ENCODE results near the gene EIF5A. TPM values are rescaled to one million over a fixed set of nuclear protein-coding genes. Genes with fewer than 3 reads are reported as not detected.

Gene EIF5A
- total RNA-seq, 2 experiments from 2014 or later, result 774 to 776 TPM

DNA sequence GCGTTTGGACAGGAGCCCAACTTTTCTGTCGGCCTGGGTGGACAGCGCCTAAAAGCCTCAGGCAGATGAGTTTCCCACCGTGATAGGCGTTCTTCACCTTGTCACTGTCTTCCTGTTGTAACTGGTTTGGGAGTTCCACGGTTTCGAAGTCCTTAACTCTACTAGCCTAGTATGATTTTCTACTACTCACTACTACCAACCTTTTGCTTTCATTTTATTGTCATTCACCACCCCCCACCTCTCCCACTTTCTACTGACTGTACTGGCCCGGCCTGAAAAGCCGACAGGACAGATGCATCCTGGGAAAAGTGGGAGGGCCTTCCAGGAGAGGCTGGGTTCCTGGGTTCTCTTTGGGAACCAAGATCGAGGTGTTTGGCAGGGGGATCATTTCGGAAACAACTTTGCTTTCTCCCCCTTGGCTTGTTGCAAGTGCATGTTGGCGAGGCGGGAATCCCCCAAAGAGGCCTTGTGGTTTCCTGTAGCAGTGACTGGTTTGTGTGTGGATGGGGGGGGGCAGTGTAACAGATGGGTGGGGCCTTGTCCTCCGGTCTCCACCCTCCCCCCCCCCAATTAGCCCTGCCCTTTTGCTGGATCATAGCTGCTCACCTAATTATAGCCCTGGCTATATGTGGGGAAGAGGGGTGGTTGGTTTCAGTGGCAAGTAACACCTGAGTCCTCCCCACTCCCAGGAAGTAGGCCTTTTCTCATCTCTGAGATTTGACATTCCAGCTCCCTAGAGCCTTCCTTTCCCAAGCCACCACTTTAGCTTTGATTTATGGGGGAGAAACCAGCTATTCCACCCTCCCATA is 1.4 kb downstream of the EIF5A start:
- H3K36me3 Mint-ChIP-seq, result peaks cover 53% of the 10 kb centered on the region
- H3K27ac Mint-ChIP-seq, result peak overlapping the region; percentile 97
- CTCF ChIA-PET, result interaction anchor here (0.8 to 1.8 kb wide), 6 partner anchors 11 to 252 kb away, joined by 3 to 9 read pairs (median 4); partner anchors contain the start of genes SENP3 and SLC2A4
- POLR2A ChIA-PET, result interaction anchor here (0.6 to 2.4 kb wide), 14 partner anchors 12 to 378 kb away, joined by 3 to 13 read pairs (median 3); partner anchors contain the start of genes ACAP1, CTDNEP1, ELP5 and NEURL4
- peaks cover 2% of the 10 kb centered on the region for H3K27me3 Mint-ChIP-seq
- peaks cover 46% of the 10 kb centered on the region for H3K4me1 Mint-ChIP-seq (ENCODE audit: low read depth)
- H3K9me3 Mint-ChIP-seq, result no peaks in the 10 kb centered on the region
- peak overlapping the region; percentile 85 for H3K4me3 Mint-ChIP-seq
- intact Hi-C loops (cut with micrococcal nuclease), result loop anchor here (5.0 kb wide), 2 partner anchors 93 to 533 kb away; partner anchors contain the start of gene TMEM256
- peak; percentile 90 for DNase-seq

DNA sequence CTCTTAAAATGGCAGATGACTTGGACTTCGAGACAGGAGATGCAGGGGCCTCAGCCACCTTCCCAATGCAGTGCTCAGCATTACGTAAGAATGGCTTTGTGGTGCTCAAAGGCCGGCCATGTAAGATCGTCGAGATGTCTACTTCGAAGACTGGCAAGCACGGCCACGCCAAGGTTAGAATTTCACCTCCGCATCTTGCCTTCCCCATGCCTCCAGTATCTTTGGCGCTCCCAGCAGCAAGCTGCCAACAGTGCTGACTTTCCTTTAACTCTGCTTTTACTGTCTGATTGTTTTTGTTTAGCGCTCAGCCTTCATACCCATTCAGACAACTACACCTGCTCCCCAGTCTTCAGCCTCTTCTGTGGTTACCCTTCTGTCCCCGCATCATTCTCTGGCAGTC is 2.2 kb downstream of the EIF5A start:
- Mint-ChIP-seq H3K27ac (peak overlapping the region; percentile 97), H3K27me3 (peaks cover 2% of the 10 kb centered on the region), H3K4me1 (ENCODE audit: low read depth) (peaks cover 54% of the 10 kb centered on the region), H3K9me3 (no peaks in the 10 kb centered on the region), H3K36me3 (peaks cover 53% of the 10 kb centered on the region), H3K4me3 (peak overlapping the region; percentile 85)
- no peak for DNase-seq
- intact Hi-C loops (cut with micrococcal nuclease), result loop anchor here (5.0 kb wide), 2 partner anchors 93 to 533 kb away; partner anchors contain the start of gene TMEM256
- POLR2A ChIA-PET, result interaction anchor here (0.6 to 2.4 kb wide), 9 partner anchors 17 to 377 kb away, joined by 3 to 13 read pairs (median 4); partner anchors contain the start of genes ACAP1, NEURL4, POLR2A and TP53
- CTCF ChIA-PET, result interaction anchor here (1.1 to 1.8 kb wide), 3 partner anchors 11 to 29 kb away, joined by 4 to 9 read pairs (median 6); partner anchors contain the start of gene SLC2A4

DNA sequence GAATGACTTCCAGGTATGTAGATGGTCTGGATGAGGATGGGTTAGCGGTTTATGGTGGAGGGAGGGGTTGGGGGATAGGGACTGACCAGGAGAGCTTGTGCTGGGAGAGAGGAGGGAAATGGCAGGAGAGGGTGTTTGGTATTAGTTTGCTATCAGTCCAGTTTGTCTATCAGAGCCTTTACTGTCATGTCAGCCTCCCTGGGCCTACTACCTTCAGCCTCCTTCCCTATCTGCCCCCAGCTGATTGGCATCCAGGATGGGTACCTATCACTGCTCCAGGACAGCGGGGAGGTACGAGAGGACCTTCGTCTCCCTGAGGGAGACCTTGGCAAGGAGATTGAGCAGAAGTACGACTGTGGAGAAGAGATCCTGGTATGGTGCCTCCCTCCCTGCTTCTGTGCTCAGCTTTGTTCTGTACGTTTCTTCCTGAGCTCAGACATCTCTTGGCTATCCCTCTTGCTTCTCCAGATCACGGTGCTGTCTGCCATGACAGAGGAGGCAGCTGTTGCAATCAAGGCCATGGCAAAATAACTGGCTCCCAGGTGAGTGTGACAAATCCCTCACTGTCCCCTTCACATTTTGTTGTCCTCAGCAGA is 3.8 kb downstream of the EIF5A start:
- H3K9me3 Mint-ChIP-seq, result no peaks in the 10 kb centered on the region
- intact Hi-C loops (cut with micrococcal nuclease), result no loop called here
- CTCF ChIA-PET, result interaction anchor here (1.9 kb wide), 2 partner anchors 13 to 249 kb away, joined by 4 read pairs; no protein-coding TSS in a partner anchor
- POLR2A ChIA-PET, result interaction anchor here (1.1 to 1.3 kb wide), 2 partner anchors 18 to 266 kb away, joined by 3 read pairs; no protein-coding TSS in a partner anchor
- H3K27ac Mint-ChIP-seq, result peak overlapping the region; percentile 70
- no peak for DNase-seq
- peaks cover 56% of the 10 kb centered on the region for H3K36me3 Mint-ChIP-seq
- H3K4me1 Mint-ChIP-seq (ENCODE audit: low read depth), result peaks cover 58% of the 10 kb centered on the region
- no peak overlapping the region for H3K4me3 Mint-ChIP-seq
- H3K27me3 Mint-ChIP-seq, result peaks cover 2% of the 10 kb centered on the region

DNA sequence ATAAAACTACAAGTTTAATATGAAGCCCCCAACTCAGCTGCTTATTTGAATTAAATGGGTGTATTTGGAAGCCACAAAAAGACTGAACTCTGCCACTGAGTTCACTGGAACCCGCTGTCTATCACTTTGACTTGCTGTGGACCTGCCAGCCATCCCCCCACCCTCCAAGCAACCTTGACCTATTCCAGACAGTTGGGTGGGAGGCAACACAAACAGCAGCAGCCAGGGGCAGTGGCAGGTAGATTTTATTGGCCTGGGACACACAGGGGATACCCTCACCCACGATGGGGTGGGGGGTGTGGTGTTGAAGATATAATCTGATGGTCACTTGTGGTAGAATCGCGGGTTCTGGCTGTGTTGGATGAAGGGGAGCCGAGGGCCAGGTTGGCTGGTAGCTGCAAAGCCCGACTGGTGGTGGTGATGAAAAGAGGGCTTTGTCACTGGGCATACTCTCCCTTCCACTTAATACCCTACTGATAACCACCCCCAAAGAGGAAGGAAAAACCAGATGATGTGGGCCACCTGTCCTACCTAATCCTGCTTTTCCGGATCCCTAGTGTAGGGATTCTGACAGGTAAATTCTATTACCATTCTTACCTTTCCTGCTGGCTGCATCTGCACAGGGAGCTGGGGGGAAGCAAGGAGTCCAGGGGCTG is 5.1 kb downstream of the EIF5A start:
- Mint-ChIP-seq H3K4me1 (ENCODE audit: low read depth) (peaks cover 61% of the 10 kb centered on the region), H3K27ac (peak overlapping the region; percentile 56), H3K9me3 (no peaks in the 10 kb centered on the region), H3K36me3 (peaks cover 55% of the 10 kb centered on the region), H3K27me3 (no peaks in the 10 kb centered on the region), H3K4me3 (no peak overlapping the region)
- CTCF ChIA-PET, result interaction anchor here (0.9 to 1.1 kb wide), 2 partner anchors 11 to 12 kb away, joined by 3 to 6 read pairs; no protein-coding TSS in a partner anchor
- intact Hi-C loops (cut with micrococcal nuclease), result no loop called here
- DNase-seq, result no peak
- POLR2A ChIA-PET, result interaction anchor here (0.7 to 2.3 kb wide), 5 partner anchors 16 to 271 kb away, joined by 3 to 19 read pairs (median 4); partner anchors contain the start of genes ACAP1, MPDU1 and NEURL4

DNA sequence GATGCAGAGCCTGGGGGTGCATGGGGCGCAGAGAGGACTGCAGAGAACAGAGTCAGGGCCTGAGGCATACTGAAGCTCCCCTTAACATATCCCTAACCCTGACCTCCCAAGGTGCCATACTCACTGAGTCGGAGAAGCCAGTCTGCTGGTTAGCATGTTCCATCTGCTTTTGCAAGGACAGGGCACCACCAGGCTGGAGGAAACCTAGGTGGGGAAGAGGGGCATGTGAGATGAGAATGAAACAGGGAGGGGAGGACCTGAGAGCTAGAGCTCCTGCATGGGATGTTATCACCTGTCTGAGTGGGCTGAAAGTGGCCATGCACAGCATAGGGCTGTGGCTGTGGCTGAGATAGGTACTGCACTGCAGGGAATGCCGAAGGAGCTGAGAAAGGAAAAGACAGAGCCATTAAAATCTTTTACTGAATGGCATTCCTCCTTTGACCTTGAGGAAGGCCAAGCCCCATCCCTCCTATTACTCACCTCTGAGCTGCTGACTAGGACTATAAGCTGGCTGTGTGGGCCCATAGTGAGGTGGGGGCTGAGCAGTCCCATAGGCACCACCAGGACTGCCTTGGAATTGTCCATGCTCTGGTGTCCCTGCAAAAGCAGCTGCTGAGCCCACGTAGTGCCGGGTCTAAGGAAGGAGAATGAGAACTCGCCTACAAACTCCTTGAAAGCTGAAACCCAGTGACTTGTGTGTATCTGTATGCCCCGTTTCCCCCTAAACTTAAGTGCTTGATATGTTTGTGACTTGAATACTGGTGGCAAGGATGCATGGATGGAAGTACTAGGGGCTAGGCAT is 5.9 kb downstream of the EIF5A start:
- Mint-ChIP-seq H3K36me3 (peaks cover 59% of the 10 kb centered on the region), H3K27me3 (no peaks in the 10 kb centered on the region), H3K4me3 (peak overlapping the region; percentile 32), H3K4me1 (ENCODE audit: low read depth) (peaks cover 61% of the 10 kb centered on the region), H3K27ac (peak overlapping the region; percentile 56), H3K9me3 (no peaks in the 10 kb centered on the region)
- ChIA-PET POLR2A (interaction anchor here (0.7 to 2.3 kb wide), 6 partner anchors 16 to 270 kb away, joined by 3 to 19 read pairs (median 4); partner anchors contain the start of genes ACAP1, MPDU1, NEURL4 and PHF23), CTCF (interaction anchor here (0.9 to 2.6 kb wide), 4 partner anchors 10 to 17 kb away, joined by 3 to 7 read pairs (median 4); no protein-coding TSS in a partner anchor)
- intact Hi-C loops (cut with micrococcal nuclease), result no loop called here
- DNase-seq, result no peak

DNA sequence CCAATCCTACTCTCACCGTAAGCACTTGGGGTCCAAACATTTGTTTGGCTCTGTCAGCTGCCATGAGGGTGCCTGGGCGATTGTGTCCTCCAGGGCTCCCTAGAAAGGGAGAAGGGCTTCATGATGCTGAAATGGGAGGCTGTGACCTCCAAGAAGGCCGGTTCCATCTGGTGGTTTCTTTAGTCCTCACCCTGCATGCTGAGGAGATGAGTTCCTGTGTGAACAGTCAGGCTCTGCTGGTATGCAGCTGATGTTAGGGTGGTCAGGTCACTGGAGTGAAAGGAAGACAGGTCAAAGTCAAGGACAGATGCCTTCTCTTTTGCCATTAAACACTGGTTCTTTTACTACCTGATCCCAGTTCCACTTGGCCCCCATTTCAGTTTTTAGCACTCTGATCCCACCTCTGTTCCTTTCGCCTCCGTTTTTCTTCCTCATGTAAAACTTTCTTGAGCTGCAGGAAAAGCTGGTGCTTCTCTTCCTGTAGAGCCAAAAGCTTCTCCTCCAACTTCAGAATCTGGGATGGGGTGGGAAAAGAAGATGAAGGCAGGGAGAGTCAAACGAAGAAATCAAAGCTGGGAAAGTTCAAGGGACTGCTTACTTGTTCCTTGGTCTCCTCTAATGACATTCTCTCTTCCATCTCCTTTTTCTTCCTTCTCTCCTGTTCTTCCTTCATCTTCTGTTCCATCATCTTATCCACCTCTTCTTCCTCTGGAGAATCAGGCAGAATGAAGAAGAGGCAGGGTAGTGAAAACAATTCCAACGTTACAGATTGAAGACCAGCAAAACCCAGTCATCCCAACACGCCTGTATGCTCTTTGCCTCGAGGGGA is 6.7 kb downstream of the EIF5A start:
- Mint-ChIP-seq H3K27ac (peak overlapping the region; percentile 53), H3K4me3 (peak overlapping the region; percentile 80), H3K9me3 (no peaks in the 10 kb centered on the region), H3K27me3 (no peaks in the 10 kb centered on the region), H3K4me1 (ENCODE audit: low read depth) (peaks cover 60% of the 10 kb centered on the region), H3K36me3 (peaks cover 55% of the 10 kb centered on the region)
- intact Hi-C loops (cut with micrococcal nuclease), result loop anchor here (2.0 kb wide), 1 partner anchor 37 kb away; no protein-coding TSS in a partner anchor
- DNase-seq, result no peak
- POLR2A ChIA-PET, result interaction anchor here (0.8 to 2.3 kb wide), 7 partner anchors 16 to 269 kb away, joined by 3 to 19 read pairs (median 3); partner anchors contain the start of genes ACAP1, DVL2, MPDU1 and PHF23
- CTCF ChIA-PET, result interaction anchor here (0.9 to 2.6 kb wide), 4 partner anchors 9 to 122 kb away, joined by 3 to 7 read pairs (median 4); no protein-coding TSS in a partner anchor

DNA sequence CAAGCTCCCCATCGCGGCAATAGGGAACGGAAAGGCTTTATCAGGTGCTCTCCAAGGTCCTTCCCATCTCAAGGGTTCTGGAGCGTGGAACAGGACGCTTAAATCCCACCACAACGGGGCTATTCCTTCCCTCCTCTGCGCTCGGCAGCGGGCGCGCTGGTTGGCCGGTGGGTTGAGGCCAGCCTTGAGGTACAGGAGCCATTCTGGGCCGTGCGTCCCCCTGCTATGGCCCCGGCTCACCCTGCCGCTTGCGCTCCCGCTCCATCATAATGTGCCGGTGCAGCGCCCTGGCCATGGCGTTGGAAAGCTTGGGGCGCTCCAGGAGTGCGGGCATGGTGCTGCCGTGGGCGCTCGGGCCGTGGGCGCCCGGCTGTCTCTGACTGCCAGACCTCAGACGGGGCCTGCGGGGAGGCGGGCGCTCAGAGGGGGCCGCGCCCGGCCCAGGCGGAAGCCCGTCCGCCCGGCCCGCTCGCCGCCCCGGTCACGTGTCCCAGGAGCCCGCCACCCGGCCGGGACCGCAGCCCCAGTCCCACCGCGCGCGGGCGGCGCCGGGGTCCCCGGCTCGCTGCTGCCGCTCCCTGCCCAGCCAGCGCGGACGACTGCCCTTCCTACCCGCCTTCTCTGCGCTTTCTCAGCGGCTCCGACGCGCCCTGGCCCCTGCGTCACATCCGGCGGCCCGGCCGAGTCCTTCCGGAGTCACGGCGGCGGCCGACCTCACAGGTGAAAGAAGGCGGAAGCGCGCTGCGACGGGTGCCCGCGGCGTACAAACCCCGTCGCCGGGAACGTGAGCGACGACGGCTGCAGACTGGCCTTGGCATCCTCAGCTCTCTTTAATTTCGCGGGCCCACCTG is 7.5 kb downstream of the EIF5A start, which contains the start of gene GPS2:
Gene GPS2 (minus strand): TSS at position 642 of the 851 bp plus-strand sequence. CDS start 308 bp downstream, at position 334.
- DNase-seq, result peak; percentile 96
- Mint-ChIP-seq H3K36me3 (peaks cover 46% of the 10 kb centered on the region), H3K27ac (peak within 1 kb of the TSS; percentile 88), H3K27me3 (no peaks in the 10 kb centered on the region), H3K9me3 (no peaks in the 10 kb centered on the region), H3K4me1 (ENCODE audit: low read depth) (peaks cover 51% of the 10 kb centered on the region), H3K4me3 (peak within 1 kb of the TSS; percentile 87)
- ChIA-PET CTCF (interaction anchor here (0.9 to 2.6 kb wide), 5 partner anchors 10 to 121 kb away, joined by 3 to 7 read pairs (median 5); partner anchors contain the start of gene NEURL4), POLR2A (interaction anchor here (0.9 to 2.3 kb wide), 6 partner anchors 21 to 169 kb away, joined by 3 to 19 read pairs (median 3); partner anchors contain the start of genes ACAP1, DVL2, PHF23 and POLR2A)
- intact Hi-C loops (cut with micrococcal nuclease), result loop anchor here (1.0 to 2.0 kb wide), 2 partner anchors 14 to 36 kb away; partner anchors contain the start of gene NEURL4

DNA sequence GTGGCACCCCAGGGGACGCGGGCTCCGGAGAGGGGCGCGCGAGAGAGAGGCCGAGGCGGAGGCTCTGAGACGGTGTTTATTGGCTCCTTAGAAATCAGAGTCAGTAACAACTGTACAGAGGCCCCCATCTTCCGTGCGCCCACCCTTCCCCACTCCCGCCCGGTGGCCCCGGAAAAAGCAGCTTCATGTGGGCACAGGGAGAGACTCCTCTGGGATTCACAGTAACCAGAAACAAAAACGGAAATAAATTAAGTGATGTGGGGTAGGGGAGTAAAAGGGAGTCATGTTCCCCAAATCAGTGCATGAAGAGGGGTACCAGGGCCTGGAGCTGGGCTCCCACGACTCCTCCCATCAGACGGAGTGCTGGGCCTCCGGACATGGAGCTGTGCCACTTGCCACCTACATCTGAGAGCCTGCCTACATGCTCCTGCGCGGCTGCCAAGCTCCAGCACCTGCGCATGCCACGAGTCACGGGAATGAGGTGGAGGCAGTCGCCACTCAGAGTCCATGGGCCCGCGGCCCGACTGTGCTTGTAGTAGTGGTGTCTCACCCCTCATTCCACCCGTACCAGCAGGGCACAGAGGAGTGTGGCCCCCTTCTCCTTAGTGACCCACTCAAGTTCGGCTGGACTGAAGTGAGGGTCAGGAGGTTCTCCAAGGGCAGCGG is 8.3 kb downstream of the EIF5A start:
- no peaks in the 10 kb centered on the region for H3K9me3 Mint-ChIP-seq
- peaks cover 39% of the 10 kb centered on the region for H3K36me3 Mint-ChIP-seq
- no peaks in the 10 kb centered on the region for H3K27me3 Mint-ChIP-seq
- POLR2A ChIA-PET, result interaction anchor here (0.9 to 1.0 kb wide), 2 partner anchors 20 to 168 kb away, joined by 3 to 5 read pairs; partner anchors contain the start of genes ACAP1 and POLR2A
- peaks cover 44% of the 10 kb centered on the region for H3K4me1 Mint-ChIP-seq (ENCODE audit: low read depth)
- CTCF ChIA-PET, result interaction anchor here (1.4 to 2.6 kb wide), 3 partner anchors 9 to 40 kb away, joined by 3 to 7 read pairs (median 6); partner anchors contain the start of gene NEURL4
- H3K27ac Mint-ChIP-seq, result peak overlapping the region; percentile 88
- DNase-seq, result no peak
- intact Hi-C loops (cut with micrococcal nuclease), result loop anchor here (1.0 to 2.0 kb wide), 2 partner anchors 14 to 35 kb away; partner anchors contain the start of gene NEURL4
- H3K4me3 Mint-ChIP-seq, result peak overlapping the region; percentile 87
